Left ventricle myocardium inferior (tissue), 1 donor: ENCODE results near the gene OOSP3. TPM values are rescaled to one million over a fixed set of nuclear protein-coding genes. Genes with fewer than 3 reads are reported as not detected.

ENCODE experiments used
- DNase-seq: peaks from one replicate; pipeline ENCODE4 v3.0.0-alpha.2; 2020
- H3K27ac ChIP-seq: fragments of 200-600 bp; replicated peaks from 2 replicates; pipeline ENCODE4 v1.8.0; 2021
- H3K27me3 ChIP-seq: fragments of 200-600 bp; 2 replicates; pipeline ENCODE4 v1.8.0; 2021; ENCODE audit warnings: low read depth
- H3K36me3 ChIP-seq: fragments of 200-600 bp; 2 replicates; pipeline ENCODE4 v1.8.0; 2021
- H3K4me1 ChIP-seq: fragments of 200-600 bp; 2 replicates; pipeline ENCODE4 v1.8.0; 2021
- H3K4me3 ChIP-seq: fragments of 200-600 bp; 2 replicates; pipeline ENCODE4 v1.8.0; 2021; ENCODE audit warnings: mild to moderate bottlenecking, moderate library complexity
- H3K9me3 ChIP-seq: fragments of 200-600 bp; replicated peaks from 2 replicates; pipeline ENCODE4 v1.8.0; 2021
- intact Hi-C: fragments of 100-400 bp; cut with micrococcal nuclease; formaldehyde crosslinking; loops from one replicate; pipeline ENCODE4 v1.11.0; 2022
- total RNA-seq: library from RNA; stranded (reverse); fragmentation: NEBNext Ultra II Directional; extraction: Animal tissue kit (Norgen Biotek cat#: 25700); gene quantifications from one replicate; pipeline ENCODE4 v1.2.1, GENCODE V29; 2021
- TF ChIP-seq, protein P1 (sequence below): fragments of 200-600 bp; IDR thresholded peaks from 2 replicates; pipeline ENCODE4 v1.8.0; 2021; ENCODE audit warnings: antibody characterized with exemption, mild to moderate bottlenecking, borderline replicate concordance
- donor health status: DM: no; HTN: yes; CAD: no; lungs with severe emphysema.

OOSP3 gene
- total RNA-seq, 1 donor from 2014 or later, result not detected

DNA sequence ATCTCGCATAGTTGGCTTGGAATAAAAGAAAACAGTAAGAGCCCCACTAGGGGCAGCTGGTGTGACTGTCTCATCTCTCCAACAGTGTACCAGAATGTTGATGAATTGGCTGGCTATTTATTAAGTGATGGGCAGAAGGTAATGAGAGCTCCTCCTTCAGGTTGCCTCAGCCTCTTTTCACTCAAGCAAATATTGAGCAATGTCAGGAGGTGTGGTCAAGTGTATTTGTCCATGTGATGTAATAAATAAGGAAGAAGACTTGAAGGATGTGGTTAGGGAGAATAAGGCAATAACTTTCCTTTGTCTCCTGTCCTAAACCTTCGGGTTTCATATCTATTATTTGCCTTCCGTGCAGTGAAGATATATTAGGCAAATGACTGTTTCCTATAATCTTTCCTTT lies 12.2 kb upstream of the OOSP3 start, which contains the start of gene TCN1:
TSS of gene TCN1 (minus strand) at position 91 of the 400 bp plus-strand sequence. CDS start at position 74, 17 bp downstream.
- intact Hi-C loops, result no loop called here
- no peak for DNase-seq
- H3K36me3 ChIP-seq, result no peaks in the 10 kb centered on the region
- no peak within 1 kb of the TSS for H3K4me3 ChIP-seq
- H3K4me1 ChIP-seq, result no peaks in the 10 kb centered on the region
- no peaks in the 10 kb centered on the region for H3K27me3 ChIP-seq
- TF ChIP-seq, protein P1, sequence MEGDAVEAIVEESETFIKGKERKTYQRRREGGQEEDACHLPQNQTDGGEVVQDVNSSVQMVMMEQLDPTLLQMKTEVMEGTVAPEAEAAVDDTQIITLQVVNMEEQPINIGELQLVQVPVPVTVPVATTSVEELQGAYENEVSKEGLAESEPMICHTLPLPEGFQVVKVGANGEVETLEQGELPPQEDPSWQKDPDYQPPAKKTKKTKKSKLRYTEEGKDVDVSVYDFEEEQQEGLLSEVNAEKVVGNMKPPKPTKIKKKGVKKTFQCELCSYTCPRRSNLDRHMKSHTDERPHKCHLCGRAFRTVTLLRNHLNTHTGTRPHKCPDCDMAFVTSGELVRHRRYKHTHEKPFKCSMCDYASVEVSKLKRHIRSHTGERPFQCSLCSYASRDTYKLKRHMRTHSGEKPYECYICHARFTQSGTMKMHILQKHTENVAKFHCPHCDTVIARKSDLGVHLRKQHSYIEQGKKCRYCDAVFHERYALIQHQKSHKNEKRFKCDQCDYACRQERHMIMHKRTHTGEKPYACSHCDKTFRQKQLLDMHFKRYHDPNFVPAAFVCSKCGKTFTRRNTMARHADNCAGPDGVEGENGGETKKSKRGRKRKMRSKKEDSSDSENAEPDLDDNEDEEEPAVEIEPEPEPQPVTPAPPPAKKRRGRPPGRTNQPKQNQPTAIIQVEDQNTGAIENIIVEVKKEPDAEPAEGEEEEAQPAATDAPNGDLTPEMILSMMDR, result no peak
- H3K9me3 ChIP-seq, result peaks cover 8% of the 10 kb centered on the region
- H3K27ac ChIP-seq, result no peak within 1 kb of the TSS

DNA sequence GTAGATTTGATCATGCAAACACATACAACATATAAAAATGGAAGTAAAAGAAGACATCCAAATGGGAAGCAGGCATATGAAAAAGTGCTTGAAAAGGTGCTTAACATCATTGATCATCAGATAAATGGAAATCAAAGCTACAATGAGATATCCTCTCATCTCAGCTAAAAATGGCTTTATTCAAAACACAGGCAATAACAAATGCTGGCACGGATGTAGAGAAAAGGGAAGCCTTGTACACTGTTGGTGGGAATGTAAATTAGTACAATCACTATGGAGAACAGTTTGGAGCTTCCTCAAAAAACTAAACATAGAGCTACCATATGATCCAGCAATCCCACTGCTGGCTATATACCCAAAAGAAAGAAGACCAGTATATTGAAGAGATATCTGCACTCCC lies 11.7 kb upstream of the OOSP3 start:
- DNase-seq, result no peak
- no peaks in the 10 kb centered on the region for H3K36me3 ChIP-seq
- H3K4me3 ChIP-seq, result no peak overlapping the region
- H3K4me1 ChIP-seq, result no peaks in the 10 kb centered on the region
- no peaks in the 10 kb centered on the region for H3K27me3 ChIP-seq
- TF ChIP-seq, protein P1, result no peak
- intact Hi-C loops, result no loop called here
- H3K27ac ChIP-seq, result no peak overlapping the region
- peaks cover 8% of the 10 kb centered on the region for H3K9me3 ChIP-seq

DNA sequence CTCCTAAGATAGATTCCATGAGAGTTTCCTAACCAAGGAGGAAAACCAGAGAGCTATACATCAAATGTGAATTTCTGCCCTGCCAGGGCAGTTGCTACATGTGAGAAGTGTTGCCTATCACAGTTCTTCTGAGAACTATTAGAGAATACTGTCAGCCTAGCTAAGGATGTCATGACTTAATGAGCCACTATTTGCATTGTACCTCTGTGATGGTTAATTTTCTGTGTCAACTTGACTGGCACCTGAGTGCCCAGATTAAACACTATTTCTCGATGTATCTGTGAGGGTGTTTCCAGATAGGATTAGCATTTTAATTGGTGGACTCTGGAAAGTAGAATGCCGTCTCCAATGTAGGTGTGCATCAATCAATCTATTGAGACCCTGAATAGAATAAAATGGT lies 10.6 kb upstream of the OOSP3 start:
- TF ChIP-seq, protein P1, result no peak
- intact Hi-C loops, result no loop called here
- no peak for DNase-seq
- Histone ChIP-seq H3K4me3 (no peak overlapping the region), H3K4me1 (no peaks in the 10 kb centered on the region), H3K9me3 (peaks cover 8% of the 10 kb centered on the region), H3K27me3 (no peaks in the 10 kb centered on the region), H3K27ac (no peak overlapping the region), H3K36me3 (no peaks in the 10 kb centered on the region)

DNA sequence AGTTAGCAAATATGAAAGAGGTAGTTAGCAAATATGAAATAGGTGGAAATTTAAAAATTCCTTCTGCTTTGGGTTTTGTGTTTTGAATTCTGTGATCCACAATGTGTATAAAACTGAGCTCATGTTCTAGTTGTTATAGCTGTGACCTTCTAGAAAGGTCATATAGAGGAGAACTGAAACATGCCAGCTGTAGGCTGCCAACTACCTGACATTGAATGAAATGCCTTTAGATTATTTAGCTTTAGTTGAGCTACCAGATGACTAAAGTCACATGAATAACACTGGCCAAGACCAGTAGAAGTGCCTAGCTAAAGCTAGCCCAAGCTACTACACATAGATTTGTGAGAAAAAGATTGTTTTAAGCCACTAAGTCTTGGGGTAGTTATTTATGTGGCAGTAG lies 6.5 kb upstream of the OOSP3 start:
- H3K4me1 ChIP-seq, result no peaks in the 10 kb centered on the region
- no peak overlapping the region for H3K4me3 ChIP-seq
- no peaks in the 10 kb centered on the region for H3K36me3 ChIP-seq
- no peak for DNase-seq
- H3K9me3 ChIP-seq, result peaks cover 8% of the 10 kb centered on the region
- no peaks in the 10 kb centered on the region for H3K27me3 ChIP-seq
- no peak overlapping the region for H3K27ac ChIP-seq
- intact Hi-C loops, result no loop called here
- TF ChIP-seq, protein P1, result no peak

DNA sequence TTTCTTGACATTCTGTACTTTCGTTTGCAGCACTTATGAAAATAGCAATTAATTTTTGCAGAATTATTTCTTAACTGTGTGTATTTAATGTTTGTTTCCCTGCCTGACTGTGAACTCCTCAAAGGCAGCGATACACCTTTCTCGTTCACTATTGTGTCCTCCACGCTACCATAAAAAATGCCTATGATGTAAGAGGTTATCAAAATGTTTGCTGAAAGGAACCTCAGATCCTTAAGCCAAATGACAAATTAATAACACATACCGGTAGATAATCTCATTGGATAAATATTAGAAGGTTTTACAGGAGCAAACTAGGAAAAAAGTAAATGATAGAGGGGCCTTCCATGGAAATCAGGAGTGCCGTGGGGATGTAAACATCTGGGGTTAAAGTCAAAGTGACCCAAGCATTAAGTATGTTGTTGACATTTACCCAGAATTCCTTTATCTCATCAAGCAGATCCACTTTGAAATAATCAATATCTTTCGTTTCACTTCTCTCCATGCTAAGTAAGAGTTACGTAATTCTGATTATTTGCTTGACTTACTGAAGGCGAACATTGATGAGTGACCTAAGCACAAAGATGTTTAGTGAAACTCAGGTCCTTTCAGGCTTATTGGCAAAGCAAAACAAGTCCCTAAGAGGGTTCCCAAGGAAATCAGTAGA lies 2.6 kb upstream of the OOSP3 start:
- H3K36me3 ChIP-seq, result no peaks in the 10 kb centered on the region
- H3K27me3 ChIP-seq, result no peaks in the 10 kb centered on the region
- intact Hi-C loops, result no loop called here
- TF ChIP-seq, protein P1, result no peak
- no peak overlapping the region for H3K4me3 ChIP-seq
- no peak overlapping the region for H3K27ac ChIP-seq
- H3K4me1 ChIP-seq, result no peaks in the 10 kb centered on the region
- peaks cover 1% of the 10 kb centered on the region for H3K9me3 ChIP-seq
- no peak for DNase-seq
